Measurements from ENCODE around the gene TNRC6A.
"Not testable (repeated sequence)": the region's sequence is repeated elsewhere in the genome, so short reads cannot be mapped to it uniquely, and the experiment has no call there.

Gene TNRC6A

DNA sequence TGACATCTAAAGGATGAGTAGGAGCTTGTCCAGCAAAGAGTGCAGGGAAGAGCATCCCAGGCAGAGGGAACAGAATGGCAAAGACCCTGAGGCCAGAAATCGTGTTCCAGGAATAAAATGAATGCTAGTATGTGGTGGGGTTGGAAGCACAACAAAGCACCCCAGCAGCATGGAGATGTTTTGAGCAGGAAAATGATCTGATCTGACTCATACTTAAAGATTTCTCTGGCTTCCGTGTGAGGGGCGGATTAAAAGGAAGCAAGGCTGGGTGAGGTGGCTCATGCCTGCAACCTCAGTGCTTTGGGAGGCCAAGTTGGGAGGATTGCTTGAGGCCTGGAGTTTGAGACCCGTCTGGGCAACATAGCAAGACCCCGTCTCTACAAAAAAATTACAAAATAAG, 118.6 kb downstream of the TNRC6A start:
- DNase-seq, result peak in 1 of 2 experiments; percentile 2

DNA sequence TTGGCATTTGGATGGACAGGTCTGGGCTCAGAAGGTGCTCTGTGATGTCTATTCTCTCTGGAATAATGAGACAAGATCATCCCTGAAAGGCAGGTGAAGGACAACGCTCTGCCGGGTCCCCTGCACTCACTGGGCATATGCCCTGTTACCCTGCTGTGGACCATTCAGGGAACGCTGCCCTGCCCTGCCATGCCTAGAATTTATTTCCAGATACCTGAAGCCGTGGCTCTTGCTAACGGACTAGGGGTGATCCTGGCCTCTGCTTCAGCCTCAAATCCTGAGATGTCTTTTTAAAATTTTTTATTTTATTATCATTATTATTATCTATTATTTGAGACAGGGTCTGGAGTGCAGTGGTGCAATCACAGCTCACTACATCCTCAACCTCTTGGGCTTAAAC, 120.2 kb downstream of the TNRC6A start:
- no peak for DNase-seq

DNA sequence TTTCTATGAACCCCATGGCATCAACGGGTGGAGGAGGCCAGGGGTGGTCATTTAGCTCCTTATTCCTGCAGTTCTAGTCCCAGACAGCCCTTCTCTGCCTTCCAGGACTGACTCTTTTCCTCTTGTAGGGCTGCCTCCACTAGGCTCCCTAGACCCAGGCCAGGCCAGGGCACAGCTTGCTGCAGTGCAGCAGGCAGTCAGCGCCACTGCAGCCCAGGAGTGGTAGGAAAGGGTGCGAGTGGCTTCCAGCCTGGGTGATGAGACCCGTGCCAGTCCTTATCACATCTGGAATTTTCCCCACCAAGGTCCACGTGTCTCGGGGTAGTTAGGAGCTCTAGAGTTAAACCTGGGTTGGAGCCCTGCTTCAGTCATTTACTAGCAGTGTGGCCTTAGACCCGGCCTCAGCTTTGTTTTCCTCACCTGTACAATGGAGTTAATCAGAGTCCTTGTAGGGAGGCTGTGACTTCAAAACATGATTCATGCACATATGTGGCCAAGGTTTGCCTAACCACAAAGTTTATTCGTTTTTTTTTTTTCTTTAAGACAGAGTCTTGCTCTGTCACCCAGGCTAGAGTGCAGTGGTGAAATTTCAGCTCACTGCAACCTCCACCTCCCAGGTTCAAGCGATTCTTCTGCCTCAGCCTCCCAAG, 121.0 kb downstream of the TNRC6A start:
- no peak for DNase-seq

- DNase-seq, result no peak
Observed at GRCh38 chr16:24851700-24852099, 122.2 kb downstream of the TNRC6A start.

- DNase-seq, result no peak
Observed at GRCh38 chr16:24852281-24852721, 122.8 kb downstream of the TNRC6A start.

- no peak for DNase-seq
Observed at GRCh38 chr16:24853169-24853824, 123.8 kb downstream of the TNRC6A start.

- DNase-seq, result no peak
Observed at GRCh38 chr16:24853830-24854229, 124.4 kb downstream of the TNRC6A start.

- DNase-seq, result no peak
Observed at GRCh38 chr16:24854607-24855171, 125.2 kb downstream of the TNRC6A start.

GRCh38 chr16:24855678-24856077, 126.2 kb downstream of the TNRC6A start:
- no peak for DNase-seq

DNA sequence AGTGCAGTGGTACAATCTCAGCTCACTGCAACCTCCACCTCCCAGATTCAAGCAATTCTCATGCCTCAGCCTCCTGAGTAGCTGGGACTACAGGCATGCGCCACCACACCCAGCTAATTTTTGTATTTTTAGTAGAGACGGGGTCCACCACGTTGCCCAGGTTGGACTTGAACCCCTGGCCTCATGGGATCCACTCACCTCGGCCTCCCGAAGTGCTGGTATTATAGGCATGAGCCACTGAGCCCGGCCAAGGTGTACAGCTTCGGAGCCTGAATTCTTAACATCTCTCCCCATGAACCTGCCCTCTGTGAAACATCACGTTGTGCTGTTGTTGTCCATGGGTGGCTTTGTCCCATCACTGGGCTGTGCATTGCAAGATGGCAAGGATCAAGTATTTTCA, 127.4 kb downstream of the TNRC6A start:
- not testable (repeated sequence) for DNase-seq

- no peak for DNase-seq
Observed at GRCh38 chr16:24858219-24859041, 129.0 kb downstream of the TNRC6A start.

GRCh38 chr16:24861461-24861860, 132.0 kb downstream of the TNRC6A start:
- DNase-seq, result no peak

DNA sequence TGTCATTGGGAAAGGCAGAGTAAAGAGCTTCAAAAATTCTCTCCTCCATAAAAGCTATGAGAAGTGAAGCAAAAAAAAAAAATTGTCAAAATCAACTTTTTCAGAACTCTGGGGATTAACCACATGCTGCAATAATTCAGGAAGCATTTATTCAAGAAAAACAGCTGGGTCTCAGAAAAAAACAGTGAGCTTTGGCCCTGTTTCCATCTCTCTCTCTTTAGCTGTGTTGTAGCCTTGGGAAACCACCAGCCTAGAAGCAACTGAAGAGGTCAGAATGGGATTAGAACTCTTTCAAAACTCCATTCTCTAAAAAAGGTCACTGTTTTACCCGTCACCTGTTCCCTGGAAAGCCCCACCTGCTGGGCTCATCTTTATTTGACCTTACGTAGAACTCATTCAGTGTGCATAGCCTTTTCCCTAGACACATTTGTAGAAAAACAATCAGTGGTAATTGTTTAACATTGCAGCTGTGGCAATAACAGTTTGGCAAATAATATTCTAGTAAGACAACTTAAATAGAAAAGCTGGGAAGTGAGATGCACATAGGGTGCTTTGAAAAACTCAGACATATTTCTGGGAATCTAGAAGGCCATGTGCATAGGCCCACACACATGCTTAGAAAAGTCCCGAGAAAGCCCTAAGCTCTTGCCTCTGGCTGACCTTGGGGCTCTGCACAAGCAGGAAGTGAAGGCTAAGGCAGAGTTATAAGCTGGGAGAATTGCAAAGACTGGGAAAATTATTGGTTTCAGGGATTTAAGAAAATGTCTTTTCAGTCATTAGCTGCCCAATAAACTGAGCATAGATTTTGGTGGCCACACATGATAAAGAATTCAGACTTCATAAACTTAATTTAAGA, 134.4 kb downstream of the TNRC6A start:
- DNase-seq, result no peak

- DNase-seq, result no peak
Observed at GRCh38 chr16:24869033-24869432, 139.6 kb downstream of the TNRC6A start.

DNA sequence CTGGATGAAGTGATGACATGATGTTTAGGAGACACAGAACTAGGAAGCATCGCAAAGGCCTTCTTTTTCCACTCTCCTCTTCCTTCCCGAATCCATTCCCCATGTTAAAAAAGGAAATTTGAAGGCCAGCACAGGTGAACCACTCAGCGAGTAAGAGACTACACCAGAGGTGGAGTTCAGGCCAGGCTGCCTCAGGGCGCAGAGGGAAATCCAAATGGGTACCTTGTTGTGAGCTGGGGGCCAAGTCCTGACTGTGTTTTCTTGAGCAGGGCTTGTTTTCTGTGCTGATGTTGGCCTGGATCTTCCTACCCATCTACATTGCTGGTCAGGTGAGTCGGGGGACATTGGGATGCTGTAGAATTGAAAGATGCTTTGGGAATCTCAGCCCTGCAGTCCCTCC, 142.4 kb downstream of the TNRC6A start:
- no peak for DNase-seq

- no peak for DNase-seq
Observed at GRCh38 chr16:24873028-24873427, 143.6 kb downstream of the TNRC6A start.

DNA sequence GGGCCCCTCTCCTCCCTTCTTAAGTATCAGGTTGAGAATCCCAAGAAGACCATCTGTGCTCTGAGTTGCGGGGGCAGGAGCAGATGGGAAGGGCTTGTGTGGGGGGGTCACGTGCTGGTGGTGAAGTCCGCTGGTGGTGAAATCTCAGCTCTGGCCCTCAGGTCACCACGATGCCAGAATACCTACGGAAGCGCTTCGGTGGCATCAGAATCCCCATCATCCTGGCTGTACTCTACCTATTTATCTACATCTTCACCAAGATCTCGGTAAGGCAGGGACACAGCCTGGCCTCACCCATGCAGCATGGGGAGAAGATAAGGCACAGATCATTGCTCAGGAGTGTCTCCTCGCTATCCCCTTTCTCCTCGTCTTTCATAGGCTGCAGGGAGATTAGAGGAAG, 146.0 kb downstream of the TNRC6A start:
- DNase-seq, result no peak

All from SW 1271 (cell line).